Common myeloid progenitor, CD34-positive (primary cell): ENCODE data around the gene TRIM71.

ENCODE experiments used
- CTCF ChIA-PET: fragments of 350-600 bp; sonication (Branson Sonifier 250); formaldehyde crosslinking; loops from one replicate; lab custom pipeline; 2021; ENCODE audit warnings: antibody characterized with exemption; lab: Charles Lee
- POLR2A ChIA-PET: fragments of 350-600 bp; sonication (Branson Sonifier 250); formaldehyde crosslinking; loops from one replicate; lab custom pipeline; 2021; ENCODE audit warnings: antibody characterized with exemption; lab: Charles Lee
- DNase-seq, 3 donors: peaks; one replicate each; pipeline versions ENCODE4 v3.0.0 to v3.0.0-alpha.2; 2013
- H3K27ac ChIP-seq, 2 experiments: 1 replicate in 1 of 2; 2 replicates in 1 of 2; pipeline ENCODE4 v1.7.0; 2013; ENCODE audit warnings: inconsistent platforms in 2 of 2, low read length in 2 of 2, mild to moderate bottlenecking in 2 of 2, low read depth in 1 of 2, moderate library complexity in 1 of 2; ENCODE audit not compliant: severe bottlenecking in 2 of 2, insufficient read depth in 1 of 2, poor library complexity in 1 of 2
- H3K27me3 ChIP-seq, 5 experiments: replicated peaks in 2 of 5; 1 replicate in 3 of 5; 2 replicates in 2 of 5; pipeline versions ENCODE4 v1.6.1 to v1.7.0; 2013; ENCODE audit warnings: low read length in 4 of 5, mild to moderate bottlenecking in 2 of 5, moderate library complexity in 2 of 5, inconsistent platforms in 1 of 5; ENCODE audit not compliant: insufficient read depth in 5 of 5, control insufficient read depth in 4 of 5
- H3K36me3 ChIP-seq, 4 experiments: 1 replicate in 2 of 4; 2 replicates in 2 of 4; pipeline versions ENCODE4 v1.6.1 to v1.7.0; 2013; ENCODE audit warnings: low read length in 3 of 4, control low read depth in 1 of 4, mild to moderate bottlenecking in 1 of 4; ENCODE audit not compliant: control insufficient read depth in 4 of 4, insufficient read depth in 4 of 4
- H3K4me1 ChIP-seq, 4 experiments: 1 replicate in 3 of 4; 2 replicates in 1 of 4; pipeline versions ENCODE4 v1.6.1 to v1.7.1; 2013; ENCODE audit warnings: low read length in 3 of 4, mild to moderate bottlenecking in 3 of 4, control low read depth in 1 of 4, inconsistent platforms in 1 of 4, moderate library complexity in 1 of 4; ENCODE audit not compliant: control insufficient read depth in 4 of 4, insufficient read depth in 4 of 4; ENCODE audit errors: control extremely low read depth in 1 of 4
- H3K4me3 ChIP-seq, 7 experiments: 1 replicate in 4 of 7; 2 replicates in 3 of 7; pipeline versions ENCODE4 v1.5.1 to v1.7.0; 2013; ENCODE audit warnings: mild to moderate bottlenecking in 7 of 7, low read length in 6 of 7, moderate library complexity in 6 of 7, inconsistent platforms in 2 of 7, low read depth in 2 of 7, control low read depth in 1 of 7; ENCODE audit not compliant: insufficient read depth in 4 of 7, control insufficient read depth in 1 of 7; ENCODE audit errors: extremely low read depth in 1 of 7
- H3K9me3 ChIP-seq, 5 experiments: 1 replicate in 4 of 5; 2 replicates in 1 of 5; pipeline versions ENCODE4 v1.6.1 to v1.7.1; 2013; ENCODE audit warnings: low read length in 4 of 5, mild to moderate bottlenecking in 2 of 5, inconsistent platforms in 1 of 5, low read depth in 1 of 5, moderate library complexity in 1 of 5; ENCODE audit not compliant: control insufficient read depth in 4 of 5, insufficient read depth in 2 of 5; ENCODE audit errors: control extremely low read depth in 1 of 5
- WGBS: methylation state at CpG from one replicate; pipeline ENCODE4 v1.1.5; 2013; ENCODE audit not compliant: insufficient coverage; 5-methylcytosine and 5-hydroxymethylcytosine counted together

Gene TRIM71

DNA sequence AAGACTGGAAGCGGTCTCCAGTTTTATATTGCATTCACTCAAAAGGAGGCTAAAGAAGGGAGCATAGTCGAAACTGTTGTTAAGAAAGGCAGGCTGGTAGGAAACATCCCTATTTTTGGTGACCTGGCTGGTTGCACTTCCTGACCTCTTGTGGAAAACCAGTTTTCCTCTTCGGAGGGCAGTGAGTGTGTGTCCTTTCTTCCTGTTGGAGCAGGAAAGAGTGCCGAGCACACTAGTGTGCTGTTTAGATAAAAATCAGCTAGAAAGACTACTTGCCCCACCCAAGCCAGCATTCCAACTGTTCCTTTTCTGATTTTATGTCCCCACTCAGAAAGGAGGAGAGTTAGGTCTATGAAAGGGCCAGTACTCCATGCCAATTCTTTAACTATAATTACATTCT is 68.5 kb downstream of the TRIM71 start:
- H3K9me3 ChIP-seq = no peaks in the 10 kb centered on the region
- DNase-seq = no peak
- peaks cover 0 to 8% (median 0%) of the 10 kb centered on the region in 4 experiments for H3K4me1 ChIP-seq
- no peak overlapping the region for H3K27ac ChIP-seq
- 84% methylated on average over 4 of the region's 4 CpGs for WGBS
- H3K36me3 ChIP-seq = peaks cover 3 to 46% (median 10%) of the 10 kb centered on the region in 4 experiments
- H3K27me3 ChIP-seq = no peaks in the 10 kb centered on the region
- ChIA-PET POLR2A (no interaction called here), CTCF (interaction anchor here (0.8 to 1.1 kb wide), 2 partner anchors 8 to 11 kb away, joined by 3 read pairs; no protein-coding TSS in a partner anchor)
- no peak overlapping the region for H3K4me3 ChIP-seq

DNA sequence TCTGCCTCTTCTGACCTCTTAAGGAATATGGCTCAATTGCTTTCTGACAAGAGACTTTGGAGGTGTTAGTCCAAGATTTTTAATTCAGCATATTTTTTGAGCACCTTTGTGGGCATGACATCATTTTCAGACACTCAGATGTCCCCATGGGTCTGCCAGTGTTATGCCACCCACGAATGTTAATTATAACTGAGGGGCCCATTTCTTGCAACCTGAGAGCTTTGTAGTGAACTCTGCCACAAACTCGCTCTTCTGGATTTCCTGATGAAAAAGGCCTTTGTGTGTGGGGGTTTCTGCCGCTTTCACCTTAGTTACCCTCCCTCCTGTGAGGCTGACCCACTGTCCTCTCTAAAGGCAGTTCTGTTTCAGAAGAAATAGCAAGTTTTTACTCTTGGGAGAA is 69.1 kb downstream of the TRIM71 start:
- ChIA-PET POLR2A (no interaction called here), CTCF (interaction anchor here (1.0 kb wide), 1 partner anchor 13 kb away, joined by 4 read pairs; no protein-coding TSS in a partner anchor)
- Histone ChIP-seq H3K36me3 (peaks cover 3 to 50% (median 12%) of the 10 kb centered on the region in 4 experiments), H3K9me3 (no peaks in the 10 kb centered on the region), H3K27ac (no peak overlapping the region), H3K27me3 (no peaks in the 10 kb centered on the region), H3K4me3 (no peak overlapping the region), H3K4me1 (peaks cover 0 to 5% (median 0%) of the 10 kb centered on the region in 4 experiments)
- DNase-seq = no peak
- 95% methylated on average over 3 of the region's 3 CpGs for WGBS

DNA sequence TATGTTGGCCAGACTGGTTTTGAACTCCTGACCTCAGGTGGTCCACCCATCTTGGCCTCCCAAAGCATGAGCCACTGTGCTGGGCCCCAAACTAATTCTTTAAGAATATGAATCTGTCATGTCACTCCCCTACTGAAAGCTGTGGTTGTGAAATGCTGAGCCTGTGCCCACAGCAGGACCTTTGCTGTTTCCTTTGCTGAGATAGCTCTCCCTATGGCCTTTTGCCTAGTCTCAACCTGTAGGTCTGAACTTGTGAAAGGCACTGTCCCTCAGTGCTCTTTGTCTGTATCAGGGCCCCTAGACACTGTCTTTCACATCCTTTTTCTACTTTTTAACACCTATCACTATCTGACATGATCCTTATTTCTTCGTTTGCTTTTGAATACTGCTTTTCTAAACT is 70.9 kb downstream of the TRIM71 start:
- no peaks in the 10 kb centered on the region for H3K27me3 ChIP-seq
- no peak for DNase-seq
- WGBS = 100% methylated on average over 1 of the region's 1 CpG
- POLR2A ChIA-PET = no interaction called here
- CTCF ChIA-PET = interaction anchor here (0.9 to 1.1 kb wide), 2 partner anchors 11 to 107 kb away, joined by 3 to 4 read pairs; no protein-coding TSS in a partner anchor
- peaks cover 3 to 66% (median 12%) of the 10 kb centered on the region in 4 experiments for H3K36me3 ChIP-seq
- no peak overlapping the region for H3K27ac ChIP-seq
- no peak overlapping the region for H3K4me3 ChIP-seq
- peaks cover 0 to 5% (median 0%) of the 10 kb centered on the region in 4 experiments for H3K4me1 ChIP-seq
- no peaks in the 10 kb centered on the region for H3K9me3 ChIP-seq

DNA sequence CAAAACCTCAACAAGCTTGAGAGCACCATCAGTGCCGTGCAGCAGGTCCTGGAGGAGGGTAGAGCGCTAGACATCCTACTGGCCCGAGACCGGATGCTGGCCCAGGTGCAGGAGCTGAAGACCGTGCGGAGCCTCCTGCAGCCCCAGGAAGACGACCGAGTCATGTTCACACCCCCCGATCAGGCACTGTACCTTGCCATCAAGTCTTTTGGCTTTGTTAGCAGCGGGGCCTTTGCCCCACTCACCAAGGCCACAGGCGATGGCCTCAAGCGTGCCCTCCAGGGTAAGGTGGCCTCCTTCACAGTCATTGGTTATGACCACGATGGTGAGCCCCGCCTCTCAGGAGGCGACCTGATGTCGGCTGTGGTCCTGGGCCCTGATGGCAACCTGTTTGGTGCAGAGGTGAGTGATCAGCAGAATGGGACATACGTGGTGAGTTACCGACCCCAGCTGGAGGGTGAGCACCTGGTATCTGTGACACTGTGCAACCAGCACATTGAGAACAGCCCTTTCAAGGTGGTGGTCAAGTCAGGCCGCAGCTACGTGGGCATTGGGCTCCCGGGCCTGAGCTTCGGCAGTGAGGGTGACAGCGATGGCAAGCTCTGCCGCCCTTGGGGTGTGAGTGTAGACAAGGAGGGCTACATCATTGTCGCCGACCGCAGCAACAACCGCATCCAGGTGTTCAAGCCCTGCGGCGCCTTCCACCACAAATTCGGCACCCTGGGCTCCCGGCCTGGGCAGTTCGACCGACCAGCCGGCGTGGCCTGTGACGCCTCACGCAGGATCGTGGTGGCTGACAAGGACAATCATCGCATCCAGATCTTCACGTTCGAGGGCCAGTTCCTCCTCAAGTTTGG is 72.9 kb downstream of the TRIM71 start:
- H3K4me1 ChIP-seq = peaks cover 0 to 5% (median 0%) of the 10 kb centered on the region in 4 experiments
- POLR2A ChIA-PET = no interaction called here
- no peak overlapping the region for H3K27ac ChIP-seq
- no peak for DNase-seq
- peaks cover 3 to 75% (median 12%) of the 10 kb centered on the region in 4 experiments for H3K36me3 ChIP-seq
- no peak overlapping the region for H3K4me3 ChIP-seq
- CTCF ChIA-PET = no interaction called here
- no peaks in the 10 kb centered on the region for H3K9me3 ChIP-seq
- WGBS = 98% methylated on average over 36 of the region's 42 CpGs
- H3K27me3 ChIP-seq = no peaks in the 10 kb centered on the region

DNA sequence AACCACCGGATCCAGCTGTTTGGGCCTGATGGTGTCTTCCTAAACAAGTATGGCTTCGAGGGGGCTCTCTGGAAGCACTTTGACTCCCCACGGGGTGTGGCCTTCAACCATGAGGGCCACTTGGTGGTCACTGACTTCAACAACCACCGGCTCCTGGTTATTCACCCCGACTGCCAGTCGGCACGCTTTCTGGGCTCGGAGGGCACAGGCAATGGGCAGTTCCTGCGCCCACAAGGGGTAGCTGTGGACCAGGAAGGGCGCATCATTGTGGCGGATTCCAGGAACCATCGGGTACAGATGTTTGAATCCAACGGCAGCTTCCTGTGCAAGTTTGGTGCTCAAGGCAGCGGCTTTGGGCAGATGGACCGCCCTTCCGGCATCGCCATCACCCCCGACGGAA is 73.6 kb downstream of the TRIM71 start:
- ChIA-PET POLR2A (no interaction called here), CTCF (no interaction called here)
- Histone ChIP-seq H3K36me3 (peaks cover 3 to 68% (median 12%) of the 10 kb centered on the region in 4 experiments), H3K27ac (no peak overlapping the region), H3K4me1 (peaks cover 0 to 5% (median 0%) of the 10 kb centered on the region in 4 experiments), H3K9me3 (no peaks in the 10 kb centered on the region), H3K4me3 (no peak overlapping the region), H3K27me3 (no peaks in the 10 kb centered on the region)
- DNase-seq = no peak
- WGBS = 97% methylated on average over 14 of the region's 19 CpGs

DNA sequence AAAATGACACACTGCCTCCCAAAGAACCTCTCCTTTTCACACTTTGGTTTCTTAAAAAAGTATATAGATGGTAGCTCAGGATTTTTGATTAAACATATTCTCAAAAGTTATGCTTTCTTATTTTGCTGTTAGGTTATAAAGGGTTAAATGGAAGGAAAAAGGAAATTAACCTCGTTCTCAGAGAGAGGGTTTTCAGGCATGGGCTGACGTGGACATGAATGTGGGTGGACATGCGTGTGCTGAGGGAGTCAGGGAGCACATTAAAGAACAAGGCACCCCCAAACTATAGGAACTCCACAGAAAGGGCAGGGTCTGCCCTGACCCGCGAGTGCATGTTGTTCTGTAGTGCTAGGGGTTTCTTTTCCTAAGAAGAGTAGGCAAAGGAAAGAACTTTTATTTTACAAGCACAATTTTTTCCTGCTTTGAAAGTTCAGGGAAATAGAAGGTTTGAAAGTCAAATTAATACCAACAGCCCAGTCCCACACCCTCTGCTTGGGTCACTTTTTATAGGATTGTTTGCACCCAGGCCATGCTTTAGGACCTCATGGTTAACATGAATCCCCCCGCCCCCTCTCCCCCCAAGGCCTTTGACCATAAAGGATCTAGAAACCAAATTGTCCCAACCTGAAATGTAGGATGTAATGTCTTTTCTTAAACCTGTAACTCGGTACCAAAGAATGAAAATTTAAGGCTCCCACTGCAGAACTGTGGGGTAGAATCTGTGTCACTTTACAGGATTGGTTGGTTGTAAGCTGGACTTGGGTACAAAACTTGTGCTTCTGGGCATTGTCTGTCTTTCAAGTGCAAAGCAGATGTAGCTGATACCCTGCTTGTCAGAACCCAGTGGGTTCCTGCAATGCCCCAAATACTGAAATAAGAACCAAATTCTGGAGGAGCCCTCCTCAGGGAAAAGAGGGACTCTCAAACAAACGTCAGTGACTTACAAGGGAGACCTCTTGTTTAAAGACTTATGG is 75.1 kb downstream of the TRIM71 start:
- POLR2A ChIA-PET = no interaction called here
- WGBS = 87% methylated on average over 3 of the region's 8 CpGs
- H3K4me3 ChIP-seq = no peak overlapping the region
- no peaks in the 10 kb centered on the region for H3K9me3 ChIP-seq
- H3K36me3 ChIP-seq = peaks cover 3 to 62% (median 12%) of the 10 kb centered on the region in 4 experiments
- H3K27ac ChIP-seq = no peak overlapping the region
- peaks cover 0 to 5% (median 0%) of the 10 kb centered on the region in 4 experiments for H3K4me1 ChIP-seq
- CTCF ChIA-PET = interaction anchor here (0.7 to 1.4 kb wide), 3 partner anchors 10 to 175 kb away, joined by 3 read pairs; no protein-coding TSS in a partner anchor
- no peak for DNase-seq
- H3K27me3 ChIP-seq = no peaks in the 10 kb centered on the region
